Panc1 (cell line): Measurements from ENCODE around the gene ATXN10. TPM values are rescaled to one million over a fixed set of nuclear protein-coding genes. Genes with fewer than 3 reads are reported as not detected.

Source experiments
- ATAC-seq: fragments of 200-7000 bp; cut with Tn5 transposase; 2 replicates; pipeline ENCODE4 v1.9.1; 2020; ENCODE audit warnings: mild to moderate bottlenecking, moderate library complexity
- BruUV-seq: library from RNA; stranded (reverse); fragments of 400-500 nt; replicated peaks from 2 replicates; lab custom pipeline; 2021; lab: Mats Ljungman, UMichigan
- CTCF ChIA-PET: fragments of 300-600 bp; sonication (Branson Sonifier 250); formaldehyde crosslinking; loops from one replicate; lab custom pipeline; 2022; ENCODE audit warnings: antibody characterized with exemption; lab: Charles Lee
- POLR2A ChIA-PET: fragments of 300-600 bp; sonication (Branson Sonifier 250); formaldehyde crosslinking; loops from one replicate; lab custom pipeline; 2022; ENCODE audit warnings: antibody characterized with exemption; lab: Charles Lee
- DNase-seq: peaks from one replicate; pipeline ENCODE4 v3.0.0-alpha.2; 2010; ENCODE audit warnings: low read depth, low spot score
- H3K27ac ChIP-seq: 2 replicates; pipeline ENCODE4 v1.5.1; 2011; ENCODE audit warnings: mild to moderate bottlenecking, low read length, inconsistent platforms
- H3K27me3 ChIP-seq: fragments of 200-500 bp; sonication (Bioruptor generic); 2 replicates; pipeline ENCODE4 v1.6.0; 2014; ENCODE audit warnings: low read length, inconsistent platforms; ENCODE audit not compliant: control insufficient read depth, insufficient read depth
- H3K36me3 ChIP-seq: fragments of 200-500 bp; sonication (Bioruptor generic); 2 replicates; pipeline ENCODE4 v1.5.1; 2014; ENCODE audit warnings: inconsistent platforms, mild to moderate bottlenecking, low read length, moderate library complexity; ENCODE audit not compliant: control insufficient read depth, insufficient read depth
- H3K4me1 ChIP-seq: 2 replicates; pipeline ENCODE4 v1.5.1; 2011; ENCODE audit warnings: inconsistent platforms, mild to moderate bottlenecking, low read length, moderate library complexity; ENCODE audit not compliant: control insufficient read depth, insufficient read depth
- H3K4me3 ChIP-seq, 2 experiments: 2 replicates each; pipeline ENCODE4 v1.5.1; 2011 to 2012; ENCODE audit warnings: low read depth in 2 of 2, low read length in 2 of 2, mild to moderate bottlenecking in 2 of 2, inconsistent platforms in 1 of 2, moderate library complexity in 1 of 2
- H3K9me3 ChIP-seq: fragments of 200-500 bp; sonication (Bioruptor generic); 2 replicates; pipeline ENCODE4 v1.5.1; 2014; ENCODE audit warnings: low read depth, mild to moderate bottlenecking, inconsistent platforms, low read length, moderate library complexity; ENCODE audit not compliant: control insufficient read depth, insufficient read depth
- CTCF ChIP-seq: fragments of 450-650 bp; IDR thresholded peaks from 2 replicates; pipeline ENCODE4 v1.5.1; 2017; ENCODE audit warnings: mild to moderate bottlenecking
- POLR2AphosphoS5 ChIP-seq: IDR thresholded peaks from 2 replicates; pipeline ENCODE4 v1.6.1; 2012; ENCODE audit warnings: mild to moderate bottlenecking, low read depth, low read length, moderate library complexity
- REST ChIP-seq, 2 experiments: IDR thresholded peaks; 2 replicates each; pipeline ENCODE4 v1.6.1; 2011 to 2012; ENCODE audit warnings: low read depth in 2 of 2, control low read depth in 1 of 2, low read length in 1 of 2, mild to moderate bottlenecking in 1 of 2, moderate library complexity in 1 of 2; ENCODE audit not compliant: insufficient read depth in 1 of 2
- SIN3A ChIP-seq: IDR thresholded peaks from 2 replicates; pipeline ENCODE4 v1.6.1; 2012; ENCODE audit warnings: low read depth, mild to moderate bottlenecking, low read length, moderate library complexity, borderline replicate concordance; ENCODE audit not compliant: insufficient read depth
- TCF7L2 ChIP-seq: IDR thresholded peaks from 2 replicates; pipeline ENCODE4 v1.6.1; 2011; ENCODE audit warnings: mild to moderate bottlenecking, low read depth, low read length, inconsistent platforms
- in situ Hi-C: cut with HindIII; loops from 2 replicates; pipeline ENCODE4 v1.10.0; 2016; ENCODE audit warnings: low sequenced_read_pairs, low pct_unique_long_range_greater_than_20kb
- intact Hi-C: fragments of 100-400 bp; cut with micrococcal nuclease; formaldehyde crosslinking; loops from one replicate; pipeline ENCODE4 v1.10.0; 2022; ENCODE audit not compliant: unreplicated experiment
- total RNA-seq: library from RNA; stranded (reverse); gene quantifications from one replicate; pipeline ENCODE4 v1.2.1, GENCODE V29; 2021; ENCODE audit not compliant: unreplicated experiment

The ATXN10 gene
- total RNA-seq, 1 experiment from 2014 or later, result 184 TPM

- POLR2A ChIA-PET, result no interaction called here
- in situ Hi-C loops (no loop called here), intact Hi-C loops (no loop called here)
- Histone ChIP-seq H3K4me1 (peaks cover 4% of the 10 kb centered on the region; the same call in 1 of the 2 replicates), H3K36me3 (no peaks in the 10 kb centered on the region; the same call in 1 of the 2 replicates), H3K9me3 (peaks cover 3% of the 10 kb centered on the region; the same call in 1 of the 2 replicates), H3K27ac (no peak overlapping the region), H3K27me3 (no peaks in the 10 kb centered on the region), H3K4me3 (no peak overlapping the region)
- no peak for TF ChIP-seq TCF7L2
- TF ChIP-seq SIN3A, result no peak
- no peak for TF ChIP-seq REST (IDR thresholded peaks at IDR 0.05; ENCODE audit: insufficient read depth in 1 of 2, low read depth in 2 of 2, low read length in 1 of 2)
- no peak for TF ChIP-seq CTCF
- TF ChIP-seq POLR2AphosphoS5, result no peak
- ATAC-seq (no peak), DNase-seq (no peak)
- TSS peak; percentile 41 for BruUV-seq
- CTCF ChIA-PET, result no interaction called here
Measured at GRCh38 chr22:45790401-45790800, 118.8 kb downstream of the ATXN10 start.

GRCh38 chr22:45793161-45793560 is 121.5 kb downstream of the ATXN10 start:
- no TSS peak for BruUV-seq
- CTCF ChIA-PET, result no interaction called here
- no peak for TF ChIP-seq REST (IDR thresholded peaks at IDR 0.05; ENCODE audit: insufficient read depth in 1 of 2, low read depth in 2 of 2, low read length in 1 of 2)
- POLR2A ChIA-PET, result no interaction called here
- Histone ChIP-seq H3K27me3 (no peaks in the 10 kb centered on the region), H3K36me3 (no peaks in the 10 kb centered on the region; the same call in 1 of the 2 replicates), H3K4me1 (no peaks in the 10 kb centered on the region), H3K4me3 (no peak overlapping the region), H3K9me3 (peaks cover 14% of the 10 kb centered on the region; the same call in 1 of the 2 replicates), H3K27ac (no peak overlapping the region)
- ATAC-seq, result no peak
- in situ Hi-C loops (no loop called here), intact Hi-C loops (no loop called here)
- no peak for DNase-seq
